Endothelial cell of umbilical vein (primary cell): ENCODE data around the gene C10orf88. TPM values are rescaled to one million over a fixed set of nuclear protein-coding genes. Genes with fewer than 3 reads are reported as not detected.

ENCODE experiments used
- BruUV-seq: library from RNA; stranded (reverse); fragments of 400-500 nt; replicated peaks from 2 replicates; lab custom pipeline; 2021; lab: Mats Ljungman, UMichigan
- CTCF ChIA-PET: fragments of 300-600, 350-600 bp; sonication (Branson Sonifier 250); formaldehyde crosslinking; loops from one replicate; lab custom pipeline; 2021; ENCODE audit warnings: antibody characterized with exemption, inconsistent platforms; lab: Charles Lee
- POLR2A ChIA-PET: fragments of 300-600, 350-600 bp; sonication (Branson Sonifier 250); formaldehyde crosslinking; loops from one replicate; lab custom pipeline; 2021; ENCODE audit warnings: antibody characterized with exemption, inconsistent platforms; lab: Charles Lee
- DNase-seq: peaks from one replicate; pipeline ENCODE4 v3.0.0-alpha.2; 2011; ENCODE audit warnings: low read depth, low spot score
- FAIRE-seq: peaks from 2 replicates; lab custom pipeline; 2011; peaks lifted over from hg19 to GRCh38; lab: Jason Lieb, UNC
- H2AFZ ChIP-seq: 2 replicates; pipeline ENCODE4 v1.6.0; 2012; ENCODE audit warnings: low read depth, low read length, control low read depth, inconsistent platforms
- H3K27ac ChIP-seq: 2 replicates; pipeline ENCODE4 v1.5.1; 2011; ENCODE audit warnings: low read depth, mild to moderate bottlenecking, control low read depth, low read length, moderate library complexity; ENCODE audit not compliant: insufficient read depth
- H3K27me3 ChIP-seq, 2 experiments: 2 replicates each; pipeline versions ENCODE4 v1.6.0 to v1.6.1; 2011; ENCODE audit warnings: low read length in 2 of 2, mixed read lengths in 1 of 2; ENCODE audit not compliant: control insufficient read depth in 2 of 2, insufficient read depth in 2 of 2
- H3K36me3 ChIP-seq, 2 experiments: 2 replicates in 1 of 2; 3 replicates in 1 of 2; pipeline ENCODE4 v1.5.1; 2011; ENCODE audit warnings: low read length in 2 of 2, mild to moderate bottlenecking in 1 of 2, moderate library complexity in 1 of 2; ENCODE audit not compliant: control insufficient read depth in 2 of 2, insufficient read depth in 2 of 2; ENCODE audit errors: extremely low read depth in 1 of 2
- H3K4me1 ChIP-seq: 3 replicates; pipeline ENCODE4 v1.5.1; 2011; ENCODE audit warnings: mild to moderate bottlenecking, low read length; ENCODE audit not compliant: control insufficient read depth, insufficient read depth; ENCODE audit errors: extremely low read depth
- H3K4me2 ChIP-seq: 2 replicates; pipeline ENCODE4 v1.6.1; 2011; ENCODE audit warnings: low read length, control low read depth, mixed read lengths; ENCODE audit not compliant: insufficient read depth
- H3K4me3 ChIP-seq, 3 experiments: fragments of 200-600 bp in 1 of 3; sonication (generic), shearing (Covaris generic) in 1 of 3; replicated peaks in 1 of 3; 2 replicates each; pipeline ENCODE4 v1.5.1; 2011 to 2016; ENCODE audit warnings: control low read depth in 3 of 3, low read length in 3 of 3, mild to moderate bottlenecking in 2 of 3, inconsistent platforms in 1 of 3, low read depth in 1 of 3, moderate library complexity in 1 of 3; ENCODE audit not compliant: insufficient read depth in 1 of 3
- H3K79me2 ChIP-seq: 2 replicates; pipeline ENCODE4 v1.6.0; 2012; ENCODE audit warnings: low read length, inconsistent platforms; ENCODE audit not compliant: control insufficient read depth, insufficient read depth
- H3K9ac ChIP-seq: replicated peaks from 2 replicates; pipeline ENCODE3; 2011; ENCODE audit warnings: low read length, control low read depth; ENCODE audit not compliant: insufficient read depth; ENCODE audit errors: extremely low read depth
- H3K9me1 ChIP-seq: replicated peaks from 3 replicates; pipeline ENCODE4 v1.6.0; 2011; ENCODE audit warnings: mild to moderate bottlenecking, low read length; ENCODE audit not compliant: control insufficient read depth, insufficient read depth; ENCODE audit errors: extremely low read depth
- H3K9me3 ChIP-seq: replicated peaks from 2 replicates; pipeline ENCODE4 v1.5.1; 2012; ENCODE audit warnings: low read length, inconsistent platforms; ENCODE audit not compliant: control insufficient read depth, insufficient read depth
- H4K20me1 ChIP-seq: replicated peaks from 2 replicates; pipeline ENCODE3; 2011; ENCODE audit warnings: mild to moderate bottlenecking, low read length; ENCODE audit not compliant: control insufficient read depth, insufficient read depth; ENCODE audit errors: extremely low read depth
- EZH2 ChIP-seq: IDR thresholded peaks from 2 replicates; pipeline ENCODE4 v1.6.1; 2012; ENCODE audit warnings: borderline replicate concordance, low read depth, mild to moderate bottlenecking, moderate library complexity, low read length, inconsistent platforms; ENCODE audit not compliant: severe bottlenecking
- FOS ChIP-seq: IDR thresholded peaks from 2 replicates; pipeline ENCODE4 v1.6.1; 2011; ENCODE audit warnings: mild to moderate bottlenecking, low read length, moderate library complexity, borderline replicate concordance; ENCODE audit not compliant: insufficient read depth
- GATA2 ChIP-seq: IDR thresholded peaks from 2 replicates; pipeline ENCODE4 v1.7.0; 2011; ENCODE audit warnings: low read depth, mild to moderate bottlenecking, moderate library complexity, mixed read lengths, low read length; ENCODE audit not compliant: insufficient read length, insufficient read depth
- JUN ChIP-seq: IDR thresholded peaks from 2 replicates; pipeline ENCODE4 v1.6.1; 2011; ENCODE audit warnings: borderline replicate concordance, low read depth; ENCODE audit not compliant: insufficient read length, insufficient read depth
- MYC ChIP-seq: IDR thresholded peaks from one replicate; pipeline ENCODE4 v1.6.1; 2011; ENCODE audit warnings: mild to moderate bottlenecking, low read depth, low read length
- POLR2A ChIP-seq: IDR thresholded peaks from 2 replicates; pipeline ENCODE4 v1.6.1; 2012; ENCODE audit warnings: low read depth, mild to moderate bottlenecking, control low read depth, low read length
- POLR2AphosphoS5 ChIP-seq: IDR thresholded peaks from 2 replicates; pipeline ENCODE4 v1.6.1; 2012; ENCODE audit warnings: low read depth, mild to moderate bottlenecking, control low read depth, low read length, moderate library complexity; ENCODE audit not compliant: insufficient read depth
- dilution Hi-C: fragments of 300-500 bp; cut with MboI; formaldehyde crosslinking; loops from one replicate; pipeline ENCODE4 v1.15.0; 2019; ENCODE audit warnings: low sequenced_read_pairs; ENCODE audit not compliant: extremely low pct_ligation_motif_present
- intact Hi-C: fragments of 100-400 bp; cut with micrococcal nuclease; formaldehyde crosslinking; loops from one replicate; pipeline ENCODE4 v1.10.0; 2022
- polyA plus RNA-seq, 4 experiments: library from polyadenylated mRNA; depleted of rRNA in 3 of 4; stranded (reverse) in 3 of 4; unstranded in 1 of 4; fragments of >200 nt; gene quantifications; 2 replicates each; pipeline versions ENCODE4 v1.2.1 to v1.2.3, GENCODE V29; 2011 to 2012; ENCODE audit warnings: missing spikeins in 1 of 4
- total RNA-seq: library from RNA; stranded (reverse); gene quantifications from 2 replicates; pipeline ENCODE4 v1.2.3, GENCODE V29; 2021
- TF ChIP-seq, protein P1 (sequence below), 2 donors: IDR thresholded peaks; 1 replicate in 1 of 2; 2 replicates in 1 of 2; pipeline ENCODE4 v1.5.1; 2011; ENCODE audit warnings: low read length in 2 of 2, mild to moderate bottlenecking in 2 of 2, moderate library complexity in 2 of 2, control low read depth in 1 of 2, inconsistent platforms in 1 of 2, low read depth in 1 of 2; ENCODE audit not compliant: insufficient read depth in 1 of 2; ENCODE audit errors: extremely low read depth in 1 of 2
- TF ChIP-seq, protein P2 (sequence below): IDR thresholded peaks from 2 replicates; pipeline ENCODE4 v1.6.1; 2011; ENCODE audit not compliant: insufficient read depth, insufficient read length

C10orf88 gene
- total and polyA plus RNA-seq, 2 donors (not counting 3 experiments of a cell fraction or from before 2014, with no cell fraction given) = 3.6 to 13.2 TPM

DNA sequence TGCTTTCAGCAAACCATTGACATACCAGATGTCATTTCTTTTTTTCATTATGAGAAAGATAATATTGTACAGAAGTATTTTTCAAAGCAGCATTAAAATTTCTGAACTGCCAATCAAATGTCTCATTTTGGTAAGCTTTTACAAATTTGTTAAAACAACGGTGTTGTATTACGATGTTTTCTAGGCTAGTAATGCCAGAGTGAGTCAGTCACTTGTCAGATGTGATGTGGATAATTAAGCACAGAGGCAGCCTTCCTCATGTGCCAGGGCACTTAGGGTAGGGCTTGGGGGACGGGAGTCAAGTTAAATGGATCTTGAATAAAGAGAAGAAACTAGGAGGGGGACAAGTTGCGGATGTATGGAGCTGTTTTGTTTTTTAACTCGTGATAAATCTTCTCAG, 36.3 kb upstream of the C10orf88 start:
- H3K9me3 ChIP-seq = no peaks in the 10 kb centered on the region
- H3K4me1 ChIP-seq = no peaks in the 10 kb centered on the region
- H2AFZ ChIP-seq = no peak overlapping the region
- no peaks in the 10 kb centered on the region for H3K9me1 ChIP-seq
- H3K4me3 ChIP-seq = no peak overlapping the region
- H3K79me2 ChIP-seq = no peaks in the 10 kb centered on the region
- H4K20me1 ChIP-seq = no peaks in the 10 kb centered on the region
- no peak overlapping the region for H3K9ac ChIP-seq
- POLR2A ChIA-PET = no interaction called here
- no peak overlapping the region for H3K4me2 ChIP-seq
- H3K27ac ChIP-seq = no peak overlapping the region
- BruUV-seq = no TSS peak
- TF ChIP-seq MYC (no peak), EZH2 (no peak), POLR2A (no peak), GATA2 (no peak)
- H3K27me3 ChIP-seq = no peaks in the 10 kb centered on the region
- peaks cover 4% of the 10 kb centered on the region in 2 experiments for H3K36me3 ChIP-seq
- FAIRE-seq (no peak), DNase-seq (no peak)
- CTCF ChIA-PET = interaction anchor here (2.2 kb wide), 1 partner anchor 10 kb away, joined by 8 read pairs; the partner anchor contains the start of gene PSTK
- dilution Hi-C loops = no loop called here
- intact Hi-C loops = no loop called here

DNA sequence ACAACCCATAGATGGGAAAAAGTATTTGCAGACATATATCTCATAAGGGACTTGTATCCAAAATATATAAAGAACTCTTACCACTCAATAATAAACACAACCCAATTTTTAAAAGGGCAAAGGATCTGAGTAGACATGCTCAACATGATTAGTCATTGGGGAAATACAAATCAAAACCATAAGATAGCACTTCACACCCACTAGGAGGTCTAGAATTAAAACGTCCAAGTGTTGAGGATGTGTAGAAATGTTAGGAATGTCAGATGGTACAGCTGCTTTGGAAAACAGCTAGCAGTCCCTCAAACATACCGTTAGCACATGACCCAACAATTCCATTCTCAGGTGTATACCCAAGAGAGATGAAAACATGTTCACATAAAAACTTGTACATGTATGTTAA, 34.5 kb upstream of the C10orf88 start:
- intact Hi-C loops (no loop called here), dilution Hi-C loops (no loop called here)
- no TSS peak for BruUV-seq
- no peak overlapping the region for H3K9ac ChIP-seq
- TF ChIP-seq, protein P1, sequence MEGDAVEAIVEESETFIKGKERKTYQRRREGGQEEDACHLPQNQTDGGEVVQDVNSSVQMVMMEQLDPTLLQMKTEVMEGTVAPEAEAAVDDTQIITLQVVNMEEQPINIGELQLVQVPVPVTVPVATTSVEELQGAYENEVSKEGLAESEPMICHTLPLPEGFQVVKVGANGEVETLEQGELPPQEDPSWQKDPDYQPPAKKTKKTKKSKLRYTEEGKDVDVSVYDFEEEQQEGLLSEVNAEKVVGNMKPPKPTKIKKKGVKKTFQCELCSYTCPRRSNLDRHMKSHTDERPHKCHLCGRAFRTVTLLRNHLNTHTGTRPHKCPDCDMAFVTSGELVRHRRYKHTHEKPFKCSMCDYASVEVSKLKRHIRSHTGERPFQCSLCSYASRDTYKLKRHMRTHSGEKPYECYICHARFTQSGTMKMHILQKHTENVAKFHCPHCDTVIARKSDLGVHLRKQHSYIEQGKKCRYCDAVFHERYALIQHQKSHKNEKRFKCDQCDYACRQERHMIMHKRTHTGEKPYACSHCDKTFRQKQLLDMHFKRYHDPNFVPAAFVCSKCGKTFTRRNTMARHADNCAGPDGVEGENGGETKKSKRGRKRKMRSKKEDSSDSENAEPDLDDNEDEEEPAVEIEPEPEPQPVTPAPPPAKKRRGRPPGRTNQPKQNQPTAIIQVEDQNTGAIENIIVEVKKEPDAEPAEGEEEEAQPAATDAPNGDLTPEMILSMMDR (IDR thresholded peaks at IDR 0.05; ENCODE audit: extremely low read depth in 1 of 2, insufficient read depth in 1 of 2, low read depth in 1 of 2, low read length in 2 of 2) = no peak
- TF ChIP-seq GATA2 = no peak
- TF ChIP-seq MYC = no peak
- TF ChIP-seq, protein P2, sequence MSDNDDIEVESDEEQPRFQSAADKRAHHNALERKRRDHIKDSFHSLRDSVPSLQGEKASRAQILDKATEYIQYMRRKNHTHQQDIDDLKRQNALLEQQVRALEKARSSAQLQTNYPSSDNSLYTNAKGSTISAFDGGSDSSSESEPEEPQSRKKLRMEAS = no peak
- no peak for TF ChIP-seq POLR2A
- TF ChIP-seq EZH2 = no peak
- TF ChIP-seq FOS = no peak
- TF ChIP-seq JUN = no peak
- no peak for TF ChIP-seq POLR2AphosphoS5
- H3K9me1 ChIP-seq = no peaks in the 10 kb centered on the region
- H3K36me3 ChIP-seq = no peaks in the 10 kb centered on the region
- DNase-seq = no peak
- no peaks in the 10 kb centered on the region for H4K20me1 ChIP-seq
- H3K4me1 ChIP-seq = no peaks in the 10 kb centered on the region
- no peak overlapping the region for H2AFZ ChIP-seq
- no peak for FAIRE-seq
- H3K27ac ChIP-seq = no peak overlapping the region
- no peaks in the 10 kb centered on the region for H3K9me3 ChIP-seq
- ChIA-PET CTCF (no interaction called here), POLR2A (no interaction called here)
- H3K79me2 ChIP-seq = no peaks in the 10 kb centered on the region
- H3K27me3 ChIP-seq = no peaks in the 10 kb centered on the region
- no peak overlapping the region for H3K4me3 ChIP-seq
- no peak overlapping the region for H3K4me2 ChIP-seq
